Astrocyte (in vitro differentiated cells and primary cell): Measurements from ENCODE around the gene PCYT1B.

Experiments used
- EZH2 ChIP-seq: IDR thresholded peaks from 2 replicates; pipeline ENCODE4 v1.6.1; 2012; ENCODE audit warnings: mild to moderate bottlenecking, low read length, inconsistent platforms; ENCODE audit not compliant: insufficient read depth
- TF ChIP-seq, protein P1 (sequence below): IDR thresholded peaks from 2 replicates; pipeline ENCODE4 v1.5.1; 2011; ENCODE audit warnings: low read depth, mild to moderate bottlenecking, inconsistent platforms, low read length, moderate library complexity; ENCODE audit not compliant: insufficient read depth

DNA sequence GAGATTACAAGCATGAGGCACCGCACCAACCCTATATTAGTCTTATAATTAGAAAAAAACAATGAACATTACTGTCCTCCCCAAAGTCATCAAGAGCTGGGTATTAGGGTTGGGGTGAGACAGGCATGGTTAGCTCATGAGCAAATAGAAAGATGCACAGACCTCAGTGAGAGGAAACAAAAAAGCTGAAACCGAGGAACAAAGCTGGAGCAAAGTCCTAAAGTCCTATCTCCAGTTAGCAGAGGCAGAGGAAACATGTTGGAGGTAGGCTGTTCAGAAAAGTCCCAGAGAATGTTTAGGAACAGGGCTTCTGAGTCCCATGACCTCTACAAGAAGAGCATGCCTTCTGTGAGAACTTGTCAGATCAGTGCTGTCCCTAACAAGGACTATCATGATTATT is 4.6 kb upstream of the PCYT1B start:
- TF ChIP-seq EZH2: no peak
- TF ChIP-seq, protein P1, sequence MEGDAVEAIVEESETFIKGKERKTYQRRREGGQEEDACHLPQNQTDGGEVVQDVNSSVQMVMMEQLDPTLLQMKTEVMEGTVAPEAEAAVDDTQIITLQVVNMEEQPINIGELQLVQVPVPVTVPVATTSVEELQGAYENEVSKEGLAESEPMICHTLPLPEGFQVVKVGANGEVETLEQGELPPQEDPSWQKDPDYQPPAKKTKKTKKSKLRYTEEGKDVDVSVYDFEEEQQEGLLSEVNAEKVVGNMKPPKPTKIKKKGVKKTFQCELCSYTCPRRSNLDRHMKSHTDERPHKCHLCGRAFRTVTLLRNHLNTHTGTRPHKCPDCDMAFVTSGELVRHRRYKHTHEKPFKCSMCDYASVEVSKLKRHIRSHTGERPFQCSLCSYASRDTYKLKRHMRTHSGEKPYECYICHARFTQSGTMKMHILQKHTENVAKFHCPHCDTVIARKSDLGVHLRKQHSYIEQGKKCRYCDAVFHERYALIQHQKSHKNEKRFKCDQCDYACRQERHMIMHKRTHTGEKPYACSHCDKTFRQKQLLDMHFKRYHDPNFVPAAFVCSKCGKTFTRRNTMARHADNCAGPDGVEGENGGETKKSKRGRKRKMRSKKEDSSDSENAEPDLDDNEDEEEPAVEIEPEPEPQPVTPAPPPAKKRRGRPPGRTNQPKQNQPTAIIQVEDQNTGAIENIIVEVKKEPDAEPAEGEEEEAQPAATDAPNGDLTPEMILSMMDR: no peak
